GM19023 (cell line): ENCODE data around the gene PLCXD3.

ENCODE experiments used
- ATAC-seq: cut with Tn5 transposase; IDR thresholded peaks from one replicate; pipeline ENCODE4 v1.9.1; 2021; ENCODE audit warnings: mild to moderate bottlenecking, moderate library complexity; ENCODE audit not compliant: unreplicated experiment

The PLCXD3 gene

DNA sequence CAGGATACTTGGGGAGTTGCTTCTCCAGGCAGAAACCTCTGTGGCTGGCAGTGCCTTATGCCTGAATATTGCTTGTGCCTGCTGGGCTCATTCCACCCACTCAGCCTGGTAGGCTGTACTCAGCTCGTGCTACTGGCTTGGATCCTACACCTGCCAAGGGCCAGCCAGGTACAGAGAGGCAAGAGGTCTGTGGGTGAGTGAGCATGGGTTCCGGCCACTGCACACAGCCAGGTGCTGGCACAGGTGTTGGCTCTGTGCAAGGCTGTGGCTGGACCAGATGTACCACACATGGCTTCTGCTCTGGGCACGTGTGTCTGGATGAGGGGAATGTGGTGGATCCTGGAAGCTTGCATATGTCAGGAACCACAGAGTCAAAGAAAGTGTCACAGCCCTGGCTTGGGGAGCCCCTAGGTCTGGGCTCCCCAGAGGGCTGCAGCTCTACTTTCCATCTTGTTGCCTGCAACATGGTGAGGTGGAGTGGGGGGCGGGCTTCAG, 220.4 kb downstream of the PLCXD3 start:
- no peak for ATAC-seq

- no peak for ATAC-seq
These were observed 223.7 kb downstream of the PLCXD3 start for GRCh38 chr5:41286696-41287095.

- ATAC-seq: no peak
These were observed 224.2 kb downstream of the PLCXD3 start for GRCh38 chr5:41286165-41286564.

GRCh38 chr5:41284938-41285337, 225.5 kb downstream of the PLCXD3 start:
- no peak for ATAC-seq

DNA sequence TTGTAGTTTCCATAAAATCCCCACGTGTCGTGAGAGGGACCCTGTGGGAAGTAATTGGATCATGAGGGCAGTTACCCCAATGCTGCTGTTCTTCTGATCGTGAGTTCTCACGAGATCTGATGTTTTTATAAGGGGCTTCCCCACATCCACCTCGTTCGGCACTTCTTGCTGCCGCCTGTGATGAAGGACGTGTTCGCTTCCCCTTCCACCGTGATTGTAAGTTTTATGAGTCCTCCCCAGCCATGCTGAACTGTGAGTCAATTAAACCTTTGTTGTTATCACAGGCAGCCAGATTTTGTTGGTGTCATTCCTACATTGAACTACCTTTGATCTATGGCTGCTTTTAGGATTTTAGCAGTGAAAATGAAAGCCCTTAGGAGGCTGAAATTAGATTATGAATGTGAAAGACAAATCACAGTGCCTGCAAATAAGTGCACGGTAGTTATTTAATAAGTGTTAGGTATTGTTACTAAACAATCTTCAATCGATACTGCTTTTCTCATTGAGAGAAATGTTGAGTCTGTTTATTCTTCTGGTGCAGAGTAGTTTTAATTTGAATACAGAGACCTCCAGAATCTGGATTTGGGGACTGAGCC, 229.1 kb downstream of the PLCXD3 start:
- ATAC-seq: peak; percentile 56

DNA sequence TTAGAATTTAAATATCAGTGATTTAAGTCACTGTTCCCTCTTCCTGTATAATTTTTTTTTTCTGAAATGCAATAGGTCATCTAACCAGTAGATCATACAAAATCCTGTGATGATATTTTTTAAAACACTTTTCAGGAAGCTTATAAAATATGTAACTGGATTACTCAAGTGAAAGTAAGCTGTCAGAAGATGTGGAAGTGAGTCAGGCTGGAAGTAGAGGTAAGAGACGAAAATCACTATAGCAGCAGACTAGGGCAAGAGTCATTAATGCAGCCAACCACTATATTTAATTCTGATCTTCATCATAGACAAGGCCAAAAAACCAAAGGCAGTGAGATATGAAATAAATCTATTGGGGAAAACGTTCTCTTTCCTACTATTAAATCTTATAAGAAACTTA, 231.4 kb downstream of the PLCXD3 start:
- no peak for ATAC-seq

DNA sequence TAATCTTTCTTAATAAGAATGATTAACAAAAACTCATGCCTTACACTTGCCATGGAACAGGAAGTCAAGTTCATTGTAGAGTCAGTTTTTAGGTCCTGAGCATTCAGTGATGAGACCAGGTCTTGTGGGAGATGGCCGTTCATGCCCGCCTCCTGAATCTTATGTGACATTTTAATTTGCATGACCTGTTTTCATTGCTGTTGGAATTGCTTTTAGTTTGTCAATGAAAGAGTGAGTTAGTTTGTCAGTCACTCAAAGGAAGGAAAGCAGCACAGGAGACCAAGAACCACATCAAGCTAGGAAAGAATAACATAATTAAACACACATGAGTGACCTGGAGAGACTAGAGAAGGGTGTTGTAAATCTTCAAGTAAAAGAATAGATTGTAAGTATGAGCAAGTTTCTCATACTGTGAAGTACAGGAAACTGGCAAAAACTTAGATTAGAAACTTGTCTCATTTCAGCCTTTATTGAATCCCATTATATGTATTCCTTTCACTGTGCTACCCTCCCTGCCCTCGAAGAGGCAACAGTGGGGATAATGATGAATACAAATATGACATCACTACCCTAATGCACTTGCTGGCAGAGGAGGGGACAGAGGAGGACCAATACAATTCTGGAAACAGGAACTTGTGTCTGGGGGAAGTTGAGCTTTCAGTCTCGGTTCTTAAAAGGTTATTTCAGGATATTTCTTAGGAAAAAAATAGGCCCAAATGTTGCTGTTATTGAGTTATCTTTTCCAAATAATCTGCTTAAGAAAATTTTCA, 232.7 kb downstream of the PLCXD3 start:
- ATAC-seq: no peak

DNA sequence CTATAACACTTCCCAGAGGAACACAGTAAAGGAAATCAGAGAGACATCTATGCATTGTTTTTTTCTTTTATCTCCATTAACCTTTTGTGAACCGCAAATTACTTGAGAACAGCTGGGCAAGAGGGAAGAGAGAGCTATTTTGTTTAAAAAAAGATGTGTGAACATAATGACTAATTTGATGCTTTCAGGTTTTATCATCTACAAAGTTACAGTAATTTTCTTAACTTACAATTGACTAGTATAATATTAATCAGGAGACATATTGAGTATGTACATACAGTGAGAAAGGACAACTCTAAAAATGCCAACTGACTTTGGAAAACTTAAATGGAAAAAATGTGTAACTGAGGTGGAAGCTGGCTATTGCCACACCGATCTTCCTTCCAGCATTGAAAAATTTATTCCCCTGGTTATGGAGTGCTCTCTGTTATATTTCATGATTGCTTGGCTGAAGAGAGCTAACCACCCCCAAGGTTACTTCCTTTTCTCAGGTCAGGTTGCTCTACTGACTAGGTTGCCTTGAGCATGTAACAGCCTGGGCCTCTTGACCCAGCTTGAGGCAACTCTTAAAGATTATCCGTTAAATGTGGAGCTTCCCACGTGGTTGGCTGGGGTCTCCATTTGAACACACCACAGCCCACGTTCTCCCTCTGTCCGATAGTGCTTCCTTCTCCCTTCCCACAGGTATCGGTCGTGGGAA, 234.4 kb downstream of the PLCXD3 start:
- ATAC-seq: peak; percentile 75

- peak; percentile 84 for ATAC-seq
These were observed 239.8 kb downstream of the PLCXD3 start for GRCh38 chr5:41270423-41271251.

DNA sequence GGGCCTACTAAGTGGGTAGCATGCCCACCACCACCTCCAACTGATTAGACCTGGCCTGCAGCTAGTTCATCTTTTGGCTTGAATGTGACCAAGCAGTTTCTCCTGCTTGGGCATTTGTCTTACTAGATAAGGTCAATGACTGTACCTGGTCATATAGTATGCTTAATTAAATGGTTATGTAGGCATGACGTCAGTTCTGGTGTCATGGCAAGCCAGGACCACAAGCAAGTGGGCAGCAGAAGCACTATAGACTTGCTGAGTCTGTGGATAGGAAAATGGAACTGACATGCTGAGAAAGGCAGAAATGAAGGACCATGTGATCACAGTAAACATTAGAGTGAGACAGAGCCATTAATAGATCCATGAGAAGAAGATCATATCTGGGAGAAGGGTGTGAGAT, 241.5 kb downstream of the PLCXD3 start:
- no peak for ATAC-seq

DNA sequence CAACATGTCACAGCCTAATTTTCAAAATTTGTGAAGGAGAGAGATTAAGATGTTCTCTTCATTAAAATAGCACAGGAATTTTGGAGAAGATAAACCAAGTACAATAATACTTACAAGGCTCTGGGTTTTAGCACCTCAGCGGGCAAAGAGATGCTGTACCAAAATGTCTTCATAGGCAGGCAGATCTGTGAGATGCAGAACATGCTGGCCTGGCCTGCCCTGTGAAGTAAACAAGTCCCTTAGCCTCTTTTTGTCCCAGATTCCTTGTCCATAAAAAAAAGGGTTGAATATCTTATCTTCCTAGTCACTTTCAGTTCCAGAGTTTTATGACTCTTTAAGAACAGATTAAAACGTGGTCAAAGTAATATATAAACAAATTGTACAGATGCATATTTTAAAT, 244.0 kb downstream of the PLCXD3 start:
- ATAC-seq: no peak

DNA sequence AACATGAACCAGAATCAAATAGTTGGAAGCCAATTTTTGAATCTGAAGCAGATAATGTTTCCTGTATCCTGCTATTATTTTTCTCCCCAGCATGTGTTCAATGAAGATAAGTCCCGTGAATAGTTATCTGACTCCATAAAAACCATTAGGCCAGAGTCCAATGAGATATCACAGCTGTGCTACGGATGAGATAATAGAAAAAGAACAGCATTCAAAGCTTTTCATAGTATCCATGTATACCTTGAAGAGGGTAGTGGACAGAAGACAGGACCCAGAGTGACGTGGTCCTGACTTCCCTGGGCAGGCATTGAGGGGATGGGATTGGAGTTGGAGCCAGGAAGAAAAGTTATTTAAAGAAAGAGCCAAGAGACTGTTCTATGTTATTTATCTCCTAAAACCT, 246.4 kb downstream of the PLCXD3 start:
- ATAC-seq: no peak

- ATAC-seq: no peak
These were observed 247.1 kb downstream of the PLCXD3 start for GRCh38 chr5:41263335-41263734.
